Measurements from ENCODE around the gene SHISA6.

SHISA6 gene

DNA sequence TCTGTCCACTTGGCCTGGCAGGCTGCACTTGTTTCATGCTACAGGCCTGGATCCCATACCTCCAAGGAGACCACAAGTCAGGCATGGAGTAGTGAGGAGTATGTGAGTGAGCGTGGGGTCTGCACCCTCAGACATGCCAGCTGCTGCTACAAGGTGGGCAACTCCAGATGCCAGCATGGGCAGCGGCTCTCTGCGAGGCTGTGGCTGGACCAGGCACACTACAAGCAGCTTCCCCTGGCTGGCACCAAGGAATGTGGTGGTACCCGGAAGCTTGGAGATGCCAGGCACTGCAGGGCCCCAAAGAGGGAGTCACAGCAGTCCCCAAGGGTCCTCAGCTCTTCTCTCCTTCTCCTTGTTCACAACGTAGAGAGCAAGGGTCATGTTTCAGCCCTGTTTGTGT lies 341.2 kb downstream of the SHISA6 start:
- no CpG with 5 or more reads among the region's 5 CpGs for WGBS (ENCODE audit: extremely low coverage, insufficient coverage, insufficient read length)

DNA sequence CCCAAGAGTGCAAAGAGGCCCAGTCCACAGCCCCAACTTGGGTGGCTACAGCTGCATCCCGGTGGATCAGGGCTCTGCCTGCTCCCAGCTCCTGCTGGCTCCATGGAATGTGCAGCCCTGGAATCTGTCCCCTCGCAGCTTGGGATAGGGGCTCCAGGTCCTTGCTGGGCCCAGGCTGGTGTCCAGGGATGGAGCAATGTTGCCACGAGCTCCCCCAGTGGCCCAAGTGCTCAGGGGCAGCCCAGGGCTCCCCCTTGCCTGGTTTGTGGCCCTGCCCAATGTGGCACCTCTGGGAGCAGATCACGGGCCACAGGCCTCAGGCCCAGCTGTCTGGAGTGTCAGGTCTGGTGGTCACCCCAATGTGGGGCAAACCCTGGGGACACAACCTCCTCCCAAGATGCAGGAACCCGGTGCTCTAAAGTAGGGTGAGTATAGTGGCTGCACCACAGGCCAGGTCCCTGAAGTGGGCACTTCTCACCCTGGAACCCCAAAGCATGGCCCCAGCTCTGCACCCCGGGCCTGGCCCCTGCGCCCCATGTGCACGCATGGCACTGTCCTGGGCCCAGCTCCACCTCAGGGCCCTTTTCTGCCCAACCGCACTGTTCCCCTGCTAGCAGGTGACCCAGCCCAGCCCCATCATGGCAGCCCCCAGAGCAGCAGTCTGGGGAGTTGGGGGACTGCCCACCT lies 342.4 kb downstream of the SHISA6 start:
- H2BK120ac ChIP-seq (ENCODE audit: insufficient read depth, low read length, poor library complexity), result no peak overlapping the region
- H2BK5ac ChIP-seq (ENCODE audit: low read depth, low read length, poor library complexity), result no peak overlapping the region
- no peaks in the 10 kb centered on the region for H3K79me2 ChIP-seq (ENCODE audit: control insufficient read depth, insufficient read depth, low read length, poor library complexity)
- no peak overlapping the region for H4K8ac ChIP-seq (ENCODE audit: low read depth, low read length)
- H3K4ac ChIP-seq (ENCODE audit: low read depth, low read length), result no peak overlapping the region
- no peak overlapping the region for H3K14ac ChIP-seq (ENCODE audit: low read length)
- H3K9me3 ChIP-seq (ENCODE audit: insufficient read depth, low read depth, low read length), result peaks cover 3% of the 10 kb centered on the region
- no peak for DNase-seq
- H3K36me3 ChIP-seq (ENCODE audit: control insufficient read depth in 1 of 2, insufficient read depth in 2 of 2, low read length in 2 of 2), result no peaks in the 10 kb centered on the region
- H3K18ac ChIP-seq (ENCODE audit: low read length), result no peak overlapping the region
- WGBS (ENCODE audit: extremely low coverage, insufficient coverage, insufficient read length), result no CpG with 5 or more reads among the region's 9 CpGs
- no peaks in the 10 kb centered on the region for H3K4me1 ChIP-seq (ENCODE audit: control insufficient read depth in 1 of 2, insufficient read depth in 2 of 2, low read length in 2 of 2)
- no peak overlapping the region for H3K4me2 ChIP-seq (ENCODE audit: low read length)
- no peak overlapping the region for H2AFZ ChIP-seq (ENCODE audit: insufficient read depth, low read length, poor library complexity)
- H3K4me3 ChIP-seq (ENCODE audit: low read depth, low read length), result no peak overlapping the region
- no peak overlapping the region for H4K12ac ChIP-seq (ENCODE audit: low read depth, low read length)
- no peak overlapping the region for H3K23ac ChIP-seq (ENCODE audit: low read length)
- H2AK5ac ChIP-seq (ENCODE audit: low read length), result no peak overlapping the region
- H3K79me1 ChIP-seq (ENCODE audit: low read length), result no peaks in the 10 kb centered on the region
- no peak overlapping the region for H3K9ac ChIP-seq (ENCODE audit: low read length)
- no peaks in the 10 kb centered on the region for H3K27me3 ChIP-seq (ENCODE audit: insufficient read depth, low read length)
- H2BK12ac ChIP-seq (ENCODE audit: low read length), result no peak overlapping the region
- H4K91ac ChIP-seq (ENCODE audit: low read depth, low read length), result no peak overlapping the region
- H3K27ac ChIP-seq (ENCODE audit: low read depth, low read length), result no peak overlapping the region

More for the DNA sequence above, 341.2 kb downstream of the SHISA6 start:
- Histone ChIP-seq H3K18ac (ENCODE audit: low read length) (no peak overlapping the region), H4K91ac (ENCODE audit: low read depth, low read length) (no peak overlapping the region), H2AK5ac (ENCODE audit: low read length) (no peak overlapping the region), H3K23ac (ENCODE audit: low read length) (no peak overlapping the region), H2AFZ (ENCODE audit: insufficient read depth, low read length, poor library complexity) (no peak overlapping the region), H3K4ac (ENCODE audit: low read depth, low read length) (no peak overlapping the region), H3K36me3 (ENCODE audit: control insufficient read depth in 1 of 2, insufficient read depth in 2 of 2, low read length in 2 of 2) (no peaks in the 10 kb centered on the region), H3K27ac (ENCODE audit: low read depth, low read length) (no peak overlapping the region), H3K4me3 (ENCODE audit: low read depth, low read length) (no peak overlapping the region), H2BK12ac (ENCODE audit: low read length) (no peak overlapping the region), H3K4me2 (ENCODE audit: low read length) (no peak overlapping the region), H4K8ac (ENCODE audit: low read depth, low read length) (no peak overlapping the region), H2BK5ac (ENCODE audit: low read depth, low read length, poor library complexity) (no peak overlapping the region), H3K9me3 (ENCODE audit: insufficient read depth, low read depth, low read length) (peaks cover 3% of the 10 kb centered on the region), H2BK120ac (ENCODE audit: insufficient read depth, low read length, poor library complexity) (no peak overlapping the region), H3K9ac (ENCODE audit: low read length) (no peak overlapping the region), H3K4me1 (ENCODE audit: control insufficient read depth in 1 of 2, insufficient read depth in 2 of 2, low read length in 2 of 2) (no peaks in the 10 kb centered on the region), H3K14ac (ENCODE audit: low read length) (no peak overlapping the region), H3K27me3 (ENCODE audit: insufficient read depth, low read length) (no peaks in the 10 kb centered on the region), H4K12ac (ENCODE audit: low read depth, low read length) (no peak overlapping the region), H3K79me2 (ENCODE audit: control insufficient read depth, insufficient read depth, low read length, poor library complexity) (no peaks in the 10 kb centered on the region), H3K79me1 (ENCODE audit: low read length) (no peaks in the 10 kb centered on the region)
- no peak for DNase-seq

DNA sequence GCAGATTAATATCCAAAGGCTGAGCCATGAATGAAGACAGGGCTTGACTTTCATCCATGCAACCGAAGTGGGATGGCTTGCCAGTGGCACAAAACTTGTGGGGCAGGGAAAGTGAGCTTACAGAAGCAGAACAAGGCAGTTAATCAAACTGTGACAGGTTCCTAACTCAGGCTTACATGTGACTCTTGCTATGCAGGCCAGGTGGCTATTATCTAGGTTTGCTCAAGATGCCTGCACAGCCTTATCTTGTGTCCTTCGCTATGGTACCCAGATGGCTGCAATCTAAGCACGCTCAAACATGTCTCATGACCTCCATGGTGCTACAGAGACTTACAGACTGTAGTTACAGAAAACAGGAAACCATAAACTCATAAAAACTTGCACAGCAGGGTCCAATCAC lies 348.7 kb downstream of the SHISA6 start:
- Histone ChIP-seq H4K12ac (ENCODE audit: low read depth, low read length) (no peak overlapping the region), H3K4me2 (ENCODE audit: low read length) (no peak overlapping the region), H2BK12ac (ENCODE audit: low read length) (no peak overlapping the region), H3K36me3 (ENCODE audit: control insufficient read depth in 1 of 2, insufficient read depth in 2 of 2, low read length in 2 of 2) (no peaks in the 10 kb centered on the region), H2BK5ac (ENCODE audit: low read depth, low read length, poor library complexity) (no peak overlapping the region), H3K9ac (ENCODE audit: low read length) (no peak overlapping the region), H3K27me3 (ENCODE audit: insufficient read depth, low read length) (no peaks in the 10 kb centered on the region), H3K14ac (ENCODE audit: low read length) (no peak overlapping the region), H3K9me3 (ENCODE audit: insufficient read depth, low read depth, low read length) (no peaks in the 10 kb centered on the region), H3K79me1 (ENCODE audit: low read length) (no peaks in the 10 kb centered on the region), H4K8ac (ENCODE audit: low read depth, low read length) (no peak overlapping the region), H2AFZ (ENCODE audit: insufficient read depth, low read length, poor library complexity) (no peak overlapping the region), H3K18ac (ENCODE audit: low read length) (no peak overlapping the region), H3K27ac (ENCODE audit: low read depth, low read length) (no peak overlapping the region), H4K91ac (ENCODE audit: low read depth, low read length) (no peak overlapping the region), H2AK5ac (ENCODE audit: low read length) (no peak overlapping the region), H3K4ac (ENCODE audit: low read depth, low read length) (no peak overlapping the region), H2BK120ac (ENCODE audit: insufficient read depth, low read length, poor library complexity) (no peak overlapping the region), H3K23ac (ENCODE audit: low read length) (no peak overlapping the region), H3K4me3 (ENCODE audit: low read depth, low read length) (no peak overlapping the region), H3K79me2 (ENCODE audit: control insufficient read depth, insufficient read depth, low read length, poor library complexity) (no peaks in the 10 kb centered on the region), H3K4me1 (ENCODE audit: control insufficient read depth in 1 of 2, insufficient read depth in 2 of 2, low read length in 2 of 2) (no peaks in the 10 kb centered on the region)
- WGBS (ENCODE audit: extremely low coverage, insufficient coverage, insufficient read length), result no CpG with 5 or more reads among the region's 3 CpGs
- DNase-seq, result no peak

DNA sequence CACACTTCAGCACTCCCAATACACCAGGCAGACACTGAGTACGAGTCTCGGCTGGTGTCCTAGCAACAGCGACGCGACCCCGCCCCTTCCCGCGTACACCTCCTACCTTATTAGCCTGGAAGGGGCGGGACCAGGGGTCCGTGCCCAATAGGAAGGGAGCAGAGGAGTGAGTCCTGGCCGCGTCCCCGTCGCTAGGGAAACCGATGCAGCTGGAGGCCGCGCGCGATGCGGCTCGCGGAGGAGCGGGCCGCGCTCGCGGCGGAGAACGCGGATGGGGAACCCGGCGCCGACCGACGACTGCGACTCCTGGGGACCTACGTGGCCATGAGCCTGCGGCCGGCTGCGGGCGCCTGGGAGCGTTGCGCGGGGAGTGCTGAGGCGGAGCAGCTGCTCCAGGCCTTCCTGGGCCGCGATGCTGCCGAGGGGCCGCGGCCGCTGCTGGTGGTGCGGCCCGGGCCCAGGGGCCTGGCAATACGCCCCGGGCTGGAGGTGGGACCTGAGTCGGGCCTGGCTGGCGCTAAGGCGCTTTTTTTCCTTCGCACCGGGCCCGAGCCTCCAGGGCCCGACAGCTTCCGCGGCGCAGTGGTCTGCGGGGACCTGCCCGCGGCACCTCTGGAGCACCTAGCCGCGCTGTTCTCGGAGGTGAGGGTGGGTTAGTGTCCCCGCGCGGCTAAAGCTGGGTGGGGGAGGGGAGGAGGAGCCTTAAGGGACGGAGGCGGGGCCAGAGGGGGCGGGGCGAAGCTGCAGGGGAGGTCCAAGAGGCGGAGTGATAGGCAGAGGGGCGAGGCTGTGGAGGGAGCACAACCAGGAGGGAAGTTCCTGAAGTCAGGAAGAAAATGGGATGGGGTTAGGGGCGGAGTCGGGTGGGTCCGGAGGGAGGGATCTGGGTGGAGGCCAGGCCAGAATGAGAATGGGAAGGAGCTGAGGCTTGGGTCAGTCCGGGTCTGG lies 357.5 kb downstream of the SHISA6 start, which contains the start of gene DNAH9:
Gene DNAH9 (plus strand): TSS at position 197 of the 948 bp plus-strand sequence. CDS start 29 bp downstream, at position 226.
- H4K8ac ChIP-seq (ENCODE audit: low read depth, low read length), result no peak within 1 kb of the TSS
- peak within 1 kb of the TSS; percentile 80 for H3K9ac ChIP-seq (ENCODE audit: low read length)
- H2AFZ ChIP-seq (ENCODE audit: insufficient read depth, low read length, poor library complexity), result peak within 1 kb of the TSS; percentile 24
- no peaks in the 10 kb centered on the region for H3K79me2 ChIP-seq (ENCODE audit: control insufficient read depth, insufficient read depth, low read length, poor library complexity)
- no peak within 1 kb of the TSS for H2BK120ac ChIP-seq (ENCODE audit: insufficient read depth, low read length, poor library complexity)
- WGBS (ENCODE audit: extremely low coverage, insufficient coverage, insufficient read length), result no CpG with 5 or more reads among the region's 84 CpGs
- H3K23ac ChIP-seq (ENCODE audit: low read length), result no peak within 1 kb of the TSS
- H3K4ac ChIP-seq (ENCODE audit: low read depth, low read length), result no peak within 1 kb of the TSS
- no peak within 1 kb of the TSS for H3K18ac ChIP-seq (ENCODE audit: low read length)
- peak within 1 kb of the TSS; percentile 76 for H3K4me3 ChIP-seq (ENCODE audit: low read depth, low read length)
- H3K4me2 ChIP-seq (ENCODE audit: low read length), result peak within 1 kb of the TSS; percentile 99
- H2AK5ac ChIP-seq (ENCODE audit: low read length), result no peak within 1 kb of the TSS
- H2BK12ac ChIP-seq (ENCODE audit: low read length), result no peak within 1 kb of the TSS
- no peak within 1 kb of the TSS for H4K12ac ChIP-seq (ENCODE audit: low read depth, low read length)
- peaks cover 2% of the 10 kb centered on the region for H3K9me3 ChIP-seq (ENCODE audit: insufficient read depth, low read depth, low read length)
- no peak within 1 kb of the TSS for H3K27ac ChIP-seq (ENCODE audit: low read depth, low read length)
- no peaks in the 10 kb centered on the region for H3K36me3 ChIP-seq (ENCODE audit: control insufficient read depth in 1 of 2, insufficient read depth in 2 of 2, low read length in 2 of 2)
- peak; percentile 7 to 50 for DNase-seq
- no peaks in the 10 kb centered on the region for H3K4me1 ChIP-seq (ENCODE audit: control insufficient read depth in 1 of 2, insufficient read depth in 2 of 2, low read length in 2 of 2)
- no peak within 1 kb of the TSS for H4K91ac ChIP-seq (ENCODE audit: low read depth, low read length)
- H3K79me1 ChIP-seq (ENCODE audit: low read length), result no peaks in the 10 kb centered on the region
- H2BK5ac ChIP-seq (ENCODE audit: low read depth, low read length, poor library complexity), result no peak within 1 kb of the TSS
- no peak within 1 kb of the TSS for H3K14ac ChIP-seq (ENCODE audit: low read length)
- H3K27me3 ChIP-seq (ENCODE audit: insufficient read depth, low read length), result no peaks in the 10 kb centered on the region

Data from trophoblast cell (in vitro differentiated cells and primary cell).